ENCODE results near the gene PPM1D.
A peak's percentile ranks its signal among the peaks of the same experiment; 100 is the strongest.

Gene PPM1D

DNA sequence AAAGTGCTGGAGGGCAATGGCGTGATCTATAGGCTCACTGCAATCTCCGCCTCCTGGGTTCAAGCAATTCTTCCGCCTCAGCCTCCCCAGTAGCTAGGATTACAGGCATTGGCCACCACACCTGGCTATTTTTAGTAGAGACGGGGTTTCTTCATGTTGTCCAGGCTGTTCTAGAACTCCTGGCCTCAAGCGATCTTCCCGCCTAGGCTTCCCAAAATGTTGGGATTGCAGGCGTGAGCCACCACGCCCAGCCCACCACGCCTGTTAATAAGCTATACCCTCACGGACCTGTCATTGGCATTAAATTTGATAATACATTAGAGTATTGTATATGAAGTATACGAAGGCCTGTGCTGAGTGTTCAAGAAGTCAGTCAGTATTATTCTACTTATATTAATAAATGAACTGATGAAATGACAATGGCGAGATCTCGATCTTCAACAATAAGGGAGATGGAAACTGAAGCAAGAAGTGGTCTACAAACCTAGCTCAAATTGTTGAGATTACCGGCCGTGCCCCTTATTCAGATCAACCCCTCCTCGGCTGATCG is 76.8 kb downstream of the PPM1D start:
- no peak for DNase-seq

DNA sequence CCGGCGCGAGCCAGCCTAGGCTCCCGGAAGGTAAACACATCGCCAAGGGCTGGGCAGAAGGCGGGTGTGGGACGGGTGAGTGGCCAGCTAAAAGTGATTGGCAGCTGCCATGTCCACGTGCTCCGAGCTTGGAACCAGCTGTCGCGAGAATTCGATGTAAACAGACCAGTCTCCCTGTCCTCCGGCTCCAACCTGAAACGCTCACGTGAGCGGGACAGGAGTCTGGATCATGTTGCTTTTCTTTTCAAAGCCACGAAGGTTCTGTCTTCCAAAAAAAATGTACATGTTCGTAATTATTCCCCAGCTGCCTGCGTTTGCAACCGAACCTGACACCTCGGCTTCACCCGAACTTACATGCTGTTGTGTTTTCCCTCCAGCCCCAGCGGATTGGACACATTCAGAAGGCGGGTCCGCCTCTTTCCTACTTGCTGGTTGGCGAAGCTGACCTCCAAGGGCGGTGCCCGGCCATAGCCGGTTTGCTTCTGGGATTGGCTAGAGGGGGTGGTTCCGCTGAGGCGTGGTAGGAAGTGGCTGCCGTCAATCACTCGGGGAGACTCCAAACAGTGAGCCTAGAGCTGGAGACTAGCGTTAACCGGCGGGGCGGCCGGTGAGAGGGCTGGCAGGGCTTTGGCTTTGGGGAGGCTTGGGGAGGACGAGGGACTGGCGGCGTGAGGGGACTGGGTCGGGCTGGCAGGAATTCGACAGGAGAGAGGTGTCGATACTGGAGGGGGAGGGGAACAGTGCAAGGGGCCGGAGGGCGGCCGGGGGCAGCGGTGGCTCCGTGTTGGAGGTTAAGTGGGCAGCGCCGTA is 77.5 kb downstream of the PPM1D start, which contains the start of gene BCAS3:
Gene BCAS3, plus strand, starts transcription at position 544 of the 810 bp plus-strand sequence.
- peak; percentile 88 to 98 for DNase-seq

DNA sequence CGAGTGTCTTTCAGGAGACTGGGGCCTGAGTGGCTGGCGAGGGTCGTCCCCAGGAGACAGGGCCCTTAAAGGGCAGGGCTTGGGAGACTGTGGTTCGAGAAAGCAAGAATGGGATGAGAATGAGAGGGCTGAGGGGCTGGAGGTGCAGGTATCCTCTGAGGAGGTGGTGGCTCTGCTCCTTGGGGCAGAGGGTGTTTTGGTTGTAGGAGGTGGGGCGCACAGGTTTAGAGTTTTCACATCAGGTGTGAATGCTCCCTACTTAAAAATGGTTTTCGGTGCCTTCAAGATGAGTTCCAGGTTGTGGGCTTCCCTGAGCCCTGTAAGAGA is 78.1 kb downstream of the PPM1D start:
- no peak for DNase-seq

DNA sequence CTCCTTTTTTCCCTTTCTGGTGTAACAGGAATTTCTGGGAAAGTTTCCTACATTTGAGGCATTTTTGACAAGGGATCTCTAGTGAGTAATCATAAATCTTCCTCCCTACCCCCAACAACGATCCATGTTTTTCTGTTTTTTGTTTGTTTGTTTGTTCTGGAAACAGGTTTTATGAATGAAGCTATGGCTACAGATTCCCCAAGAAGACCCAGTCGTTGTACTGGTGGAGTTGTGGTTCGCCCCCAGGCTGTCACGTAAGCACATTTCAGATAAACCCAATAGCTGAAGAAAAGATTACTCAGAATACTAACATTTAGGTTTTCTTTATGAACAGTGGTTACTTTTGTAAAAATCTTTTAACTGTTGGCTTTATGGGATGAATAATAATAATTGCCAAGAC is 79.3 kb downstream of the PPM1D start:
- no peak for DNase-seq

DNA sequence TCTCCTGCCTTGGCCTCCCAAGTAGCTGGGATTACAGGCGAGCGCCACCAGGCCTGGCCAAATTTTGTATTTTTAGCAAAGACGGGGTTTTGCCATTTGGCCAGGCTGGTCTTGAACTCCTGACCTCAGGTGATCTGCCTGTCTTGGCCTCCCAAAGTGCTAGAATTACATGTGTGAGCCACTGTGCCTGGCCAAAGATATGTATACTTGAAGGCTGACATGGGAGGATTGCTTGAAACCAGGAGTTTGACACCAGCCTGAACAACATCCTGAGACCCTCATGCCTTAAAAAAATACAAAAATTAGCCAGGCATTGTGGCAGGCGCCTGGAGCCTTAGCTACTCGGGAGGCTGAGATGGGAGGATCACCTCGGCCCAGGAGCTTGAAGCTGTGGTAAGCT is 80.8 kb downstream of the PPM1D start:
- no peak for DNase-seq

DNA sequence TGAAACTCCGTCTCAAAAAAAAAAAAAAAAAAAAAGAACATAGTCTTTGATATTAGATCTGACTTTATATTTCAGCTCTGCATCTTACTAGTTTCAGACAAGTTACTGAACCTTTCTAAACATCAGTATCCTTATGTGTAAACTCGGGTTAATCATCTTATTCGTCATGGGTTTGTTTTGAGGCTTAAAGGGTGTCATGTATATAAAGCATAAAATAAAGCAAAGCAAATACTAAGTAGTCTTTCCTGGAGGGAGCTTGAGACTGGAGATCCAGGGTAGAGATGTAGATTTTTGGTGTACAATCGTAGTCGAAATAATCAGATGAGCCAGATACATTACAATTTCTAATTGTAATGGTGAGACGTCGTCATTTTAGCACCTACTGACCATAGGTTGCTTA is 85.4 kb downstream of the PPM1D start:
- DNase-seq = no peak

DNA sequence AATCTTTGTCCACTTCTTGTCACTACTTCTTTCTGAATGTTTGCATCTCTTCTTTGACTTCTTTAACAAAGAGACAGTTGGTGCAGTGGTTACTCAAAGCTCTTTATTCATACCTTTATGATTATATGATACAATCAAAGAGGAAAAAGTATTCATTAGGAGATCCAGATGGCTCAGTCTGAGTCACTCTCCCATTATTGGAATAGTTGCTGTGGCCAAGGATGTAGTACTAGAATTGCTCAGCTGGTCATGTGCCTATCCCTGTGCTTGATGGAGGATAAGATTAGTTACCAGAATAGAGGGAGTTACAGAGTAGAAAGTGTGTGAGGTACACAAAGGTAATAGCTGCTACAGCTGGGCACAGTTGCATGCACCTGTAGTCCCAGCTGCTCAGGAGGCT is 96.0 kb downstream of the PPM1D start:
- DNase-seq = no peak

DNA sequence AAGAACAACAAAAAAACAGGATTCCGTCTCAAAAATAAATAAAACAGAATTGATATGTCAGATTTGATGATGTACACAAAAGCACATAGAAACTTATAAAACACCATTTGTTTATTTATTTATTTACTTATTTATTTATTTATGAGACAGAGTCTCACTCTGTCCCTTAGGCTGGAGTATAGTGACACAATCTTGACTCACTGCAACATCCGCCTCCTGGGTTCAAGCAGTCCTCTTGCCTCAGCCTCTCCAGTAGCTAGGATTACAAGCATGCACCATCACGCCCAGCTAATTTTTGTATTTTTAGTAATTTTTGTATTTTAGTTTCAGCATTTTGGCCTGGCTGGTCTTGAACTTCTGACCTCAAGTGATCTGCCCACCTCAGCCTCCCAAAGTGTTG is 99.1 kb downstream of the PPM1D start:
- DNase-seq = no peak

DNA sequence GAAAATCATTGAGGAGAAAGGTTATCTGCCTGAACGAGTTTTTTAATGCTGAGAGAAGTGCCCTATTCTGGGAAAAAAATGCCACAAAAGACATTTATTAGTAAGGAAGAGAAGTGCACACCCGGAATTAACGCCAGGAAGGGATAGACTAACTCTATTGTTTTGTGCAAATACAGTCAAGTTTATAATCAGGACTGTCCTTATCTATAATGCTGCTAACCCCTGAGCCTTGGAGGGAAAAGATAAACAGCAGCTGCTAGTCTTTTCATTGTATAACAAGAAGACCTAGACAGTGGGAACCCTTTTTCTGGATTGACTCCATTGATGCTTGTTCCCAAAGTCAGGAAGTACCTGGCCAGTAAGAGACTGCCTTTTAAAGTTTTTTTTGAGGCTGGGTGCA is 104.2 kb downstream of the PPM1D start:
- DNase-seq = no peak

DNA sequence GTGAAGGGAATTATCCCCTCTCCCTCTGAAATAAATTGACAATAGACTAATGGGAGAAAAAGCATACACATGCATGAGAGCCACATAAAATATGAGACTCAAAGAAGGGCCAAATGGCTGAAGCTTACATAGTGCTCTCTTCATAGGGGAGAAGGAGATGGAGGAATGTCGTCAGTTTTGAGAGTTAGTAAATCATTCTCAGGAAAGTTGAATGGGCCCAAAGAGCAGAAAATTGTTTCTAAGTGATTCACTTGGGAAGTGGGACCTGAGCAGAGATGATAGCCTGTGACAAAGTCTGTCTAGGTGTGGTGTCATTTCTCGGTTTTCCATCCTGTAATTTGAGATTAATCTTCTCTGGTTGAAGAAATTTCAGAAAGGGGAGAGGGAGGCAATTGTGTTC is 112.7 kb downstream of the PPM1D start:
- no peak for DNase-seq

DNA sequence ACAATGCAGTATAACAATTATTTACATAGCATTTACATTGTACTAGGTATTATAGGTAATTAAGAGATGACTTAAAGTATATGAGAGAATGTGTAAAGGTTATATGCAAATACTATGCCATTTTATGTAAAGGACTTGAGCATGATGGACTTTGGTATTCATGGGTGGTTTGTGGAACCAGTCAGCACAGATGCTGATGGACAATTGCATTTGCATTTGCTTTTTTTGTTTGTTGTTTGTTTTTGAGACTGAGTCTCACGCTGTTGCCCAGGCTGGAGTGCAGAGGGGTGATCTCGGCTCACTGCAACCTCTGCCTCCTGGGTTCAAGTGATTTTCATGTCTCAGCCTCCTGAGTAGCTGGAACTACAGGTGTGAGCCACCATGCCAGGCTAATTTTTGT is 113.6 kb downstream of the PPM1D start:
- no peak for DNase-seq

Data from bone marrow (tissue), 2 donors.